HCT116 (cell line): ENCODE data around the gene AHCTF1. TPM values are rescaled to one million over a fixed set of nuclear protein-coding genes. Genes with fewer than 3 reads are reported as not detected.

Source experiments
- ATAC-seq: fragments of 200-7000 bp; cut with Tn5 transposase; 2 replicates; pipeline ENCODE4 v1.9.1; 2020; ENCODE audit warnings: mild to moderate bottlenecking, moderate library complexity
- BruUV-seq: library from RNA; stranded (reverse); fragments of 400-500 nt; replicated peaks from 2 replicates; lab custom pipeline; 2021; lab: Mats Ljungman, UMichigan
- CTCF ChIA-PET: fragments of 300-600 bp; sonication (Branson Sonifier 250); formaldehyde crosslinking; loops from one replicate; lab custom pipeline; 2021; ENCODE audit warnings: antibody characterized with exemption; lab: Charles Lee
- POLR2A ChIA-PET: fragments of 300-600, 350-600 bp; sonication (Branson Sonifier 250); formaldehyde crosslinking; loops from one replicate; lab custom pipeline; 2021; ENCODE audit warnings: antibody characterized with exemption; lab: Charles Lee
- RAD21 ChIA-PET, 2 experiments: fragments of 300-600 bp; sonication (Branson Sonifier 250); formaldehyde crosslinking; loops; one replicate each; lab custom pipeline; 2023; ENCODE audit warnings: low total read pairs in 2 of 2; ENCODE audit not compliant: uncharacterized antibody in 2 of 2, unreplicated experiment in 2 of 2, low non-redundant PET in 1 of 2; lab: Charles Lee
- DNase-seq: peaks from one replicate; pipeline ENCODE4 v3.0.0-alpha.2; 2010; ENCODE audit warnings: low read depth, low spot score
- H2AFZ ChIP-seq: fragments of 200-600 bp; shearing (Covaris generic), sonication (generic); 2 replicates; pipeline ENCODE4 v1.6.1; 2017; ENCODE audit warnings: low read depth, mixed run types, mixed read lengths, antibody characterized with exemption, low read length; ENCODE audit not compliant: poor library complexity, severe bottlenecking
- H3K27ac ChIP-seq: 2 replicates; pipeline ENCODE4 v1.5.1; 2012; ENCODE audit warnings: low read depth, low read length
- H3K27me3 ChIP-seq: fragments of 200-600 bp; sonication (generic); 2 replicates; pipeline ENCODE4 v1.6.1; 2016; ENCODE audit warnings: mixed run types, low read length, mixed read lengths; ENCODE audit not compliant: insufficient read depth
- H3K36me3 ChIP-seq, 2 experiments: fragments of 200-500 bp in 1 of 2; fragments of 200-600 bp in 1 of 2; sonication (Bioruptor generic) in 1 of 2; sonication (generic) in 1 of 2; 2 replicates each; pipeline versions ENCODE4 v1.5.1 to v1.6.1; 2014 to 2016; ENCODE audit warnings: low read length in 2 of 2, inconsistent platforms in 1 of 2, mixed read lengths in 1 of 2, mixed run types in 1 of 2; ENCODE audit not compliant: insufficient read depth in 2 of 2, control insufficient read depth in 1 of 2
- H3K4me1 ChIP-seq, 2 experiments: fragments of 200-600 bp in 1 of 2; sonication (generic) in 1 of 2; 2 replicates each; pipeline versions ENCODE4 v1.5.1 to v1.6.1; 2012 to 2017; ENCODE audit warnings: low read length in 2 of 2, inconsistent platforms in 1 of 2, mild to moderate bottlenecking in 1 of 2, mixed read lengths in 1 of 2, mixed run types in 1 of 2, moderate library complexity in 1 of 2; ENCODE audit not compliant: insufficient read depth in 2 of 2, control insufficient read depth in 1 of 2
- H3K4me2 ChIP-seq: fragments of 200-600 bp; sonication (generic); 2 replicates; pipeline ENCODE4 v1.6.1; 2017; ENCODE audit warnings: mixed run types, low read length, mixed read lengths
- H3K4me3 ChIP-seq, 2 experiments: fragments of 200-600 bp in 1 of 2; sonication (generic) in 1 of 2; replicated peaks in 1 of 2; 2 replicates each; pipeline ENCODE4 v1.5.1; 2011 to 2016; ENCODE audit warnings: low read length in 2 of 2, control low read depth in 1 of 2, low read depth in 1 of 2, mild to moderate bottlenecking in 1 of 2, mixed read lengths in 1 of 2, mixed run types in 1 of 2
- H3K79me2 ChIP-seq: fragments of 200-600 bp; sonication (generic); 2 replicates; pipeline ENCODE4 v1.6.1; 2017; ENCODE audit warnings: mild to moderate bottlenecking, mixed run types, low read length, moderate library complexity, mixed read lengths; ENCODE audit not compliant: insufficient read depth
- H3K9ac ChIP-seq: fragments of 200-600 bp; sonication (generic); 2 replicates; pipeline ENCODE4 v1.6.1; 2016; ENCODE audit warnings: low read length, mixed read lengths
- H3K9me2 ChIP-seq: fragments of 200-600 bp; sonication (generic), shearing (Covaris generic); 2 replicates; pipeline ENCODE4 v1.6.1; 2017; ENCODE audit warnings: mixed run types, mild to moderate bottlenecking, moderate library complexity; ENCODE audit not compliant: insufficient read depth
- H3K9me3 ChIP-seq, 2 experiments: fragments of 200-500 bp in 1 of 2; fragments of 200-600 bp in 1 of 2; sonication (Bioruptor generic) in 1 of 2; sonication (generic) in 1 of 2; 2 replicates each; pipeline ENCODE4 v1.6.1; 2014 to 2017; ENCODE audit warnings: low read length in 2 of 2, mixed read lengths in 2 of 2, inconsistent platforms in 1 of 2, low read depth in 1 of 2, mild to moderate bottlenecking in 1 of 2, mixed run types in 1 of 2, moderate library complexity in 1 of 2; ENCODE audit not compliant: control insufficient read depth in 1 of 2, insufficient read depth in 1 of 2
- H4K20me1 ChIP-seq: fragments of 200-600 bp; sonication (generic), shearing (Covaris generic); 2 replicates; pipeline ENCODE4 v1.6.1; 2017; ENCODE audit warnings: mixed run types, mild to moderate bottlenecking, moderate library complexity; ENCODE audit not compliant: insufficient read depth
- CEBPB ChIP-seq: IDR thresholded peaks from 2 replicates; pipeline ENCODE4 v1.6.1; 2012; ENCODE audit warnings: low read depth
- EGR1 ChIP-seq: IDR thresholded peaks from 2 replicates; pipeline ENCODE4 v1.6.1; 2012; ENCODE audit warnings: low read depth
- MAX ChIP-seq: IDR thresholded peaks from 2 replicates; pipeline ENCODE4 v1.6.1; 2012
- SP1 ChIP-seq: IDR thresholded peaks from 2 replicates; pipeline ENCODE4 v1.6.1; 2012; ENCODE audit warnings: low read depth
- intact Hi-C: fragments of 100-400 bp; cut with micrococcal nuclease; formaldehyde crosslinking; loops from 2 replicates; pipeline ENCODE4 v1.10.0; 2022
- total RNA-seq: library from RNA; stranded (reverse); gene quantifications from one replicate; pipeline ENCODE4 v1.2.1, GENCODE V29; 2021; ENCODE audit not compliant: unreplicated experiment

Gene AHCTF1
- total RNA-seq, 1 experiment from 2014 or later, result 56.2 TPM

- no peak for DNase-seq
- no peaks in the 10 kb centered on the region for H3K36me3 ChIP-seq
- ChIA-PET RAD21 (no interaction called here), CTCF (no interaction called here)
- intact Hi-C loops, result no loop called here
- no peak for TF ChIP-seq EGR1
- TF ChIP-seq, all 23 proteins: peak for 0
- ATAC-seq, result no peak
- Histone ChIP-seq H3K4me1 (no peaks in the 10 kb centered on the region), H3K9me2 (no peaks in the 10 kb centered on the region), H2AFZ (no peak overlapping the region), H3K79me2 (no peaks in the 10 kb centered on the region), H3K27me3 (no peaks in the 10 kb centered on the region), H3K4me3 (no peak overlapping the region), H3K4me2 (no peak overlapping the region), H4K20me1 (no peaks in the 10 kb centered on the region), H3K9ac (no peak overlapping the region), H3K9me3 (no peaks in the 10 kb centered on the region), H3K27ac (no peak overlapping the region)
- BruUV-seq, result no TSS peak
- POLR2A ChIA-PET, result no interaction called here
Measured at GRCh38 chr1:246798606-246799496, 132.9 kb downstream of the AHCTF1 start.

- Histone ChIP-seq H4K20me1 (no peaks in the 10 kb centered on the region), H3K4me2 (no peak overlapping the region), H3K36me3 (no peaks in the 10 kb centered on the region), H3K27ac (no peak overlapping the region), H2AFZ (no peak overlapping the region), H3K79me2 (no peaks in the 10 kb centered on the region), H3K9me2 (no peaks in the 10 kb centered on the region), H3K4me3 (no peak overlapping the region), H3K9ac (no peak overlapping the region), H3K9me3 (no peaks in the 10 kb centered on the region), H3K4me1 (no peaks in the 10 kb centered on the region), H3K27me3 (no peaks in the 10 kb centered on the region)
- TF ChIP-seq CEBPB, result no peak
- TF ChIP-seq MAX, result no peak
- no peak for TF ChIP-seq SP1
- no peak for DNase-seq
- intact Hi-C loops, result no loop called here
- CTCF ChIA-PET, result no interaction called here
- POLR2A ChIA-PET, result no interaction called here
- BruUV-seq, result no TSS peak
- no peak for ATAC-seq
- RAD21 ChIA-PET, result no interaction called here
Measured at GRCh38 chr1:246798107-246798506, 133.6 kb downstream of the AHCTF1 start.
